ENCODE results near the gene ZFC3H1. TPM values are rescaled to one million over a fixed set of nuclear protein-coding genes. Genes with fewer than 3 reads are reported as not detected.

Gene ZFC3H1
- total and polyA plus RNA-seq, 9 of the 15 experiments (the other 6 are each of a cell fraction or from before 2014, with no cell fraction given), result 14.8 to 80.5 (median 22.1) TPM

- POLR2A ChIA-PET, result interaction anchor here (0.6 kb wide), 1 partner anchor 30 kb away, joined by 5 read pairs; no protein-coding TSS in a partner anchor
- CTCF ChIA-PET (ENCODE audit: low intra/inter-chr PET ratio), result no interaction called here
- H3K4me3 ChIP-seq, result no peak overlapping the region
- no peaks in the 10 kb centered on the region for H3K9me3 ChIP-seq (replicated peaks; ENCODE audit: control insufficient read depth, insufficient read depth, low read depth, low read length)
- no peaks in the 10 kb centered on the region for H3K9me1 ChIP-seq (ENCODE audit: control insufficient read depth, insufficient read depth, low read length)
- BruUV-seq (replicated peaks), result no TSS peak
- no peak overlapping the region for H3K27ac ChIP-seq (ENCODE audit: extremely low read depth, low read depth, low read length)
- intact Hi-C loops (cut with micrococcal nuclease), result loop anchor here (1.0 to 5.0 kb wide), 3 partner anchors 152 to 350 kb away; no protein-coding TSS in a partner anchor
- H3K4me1 ChIP-seq (replicated peaks in 1 of 2; ENCODE audit: control insufficient read depth in 2 of 2, insufficient read depth in 2 of 2, low read length in 2 of 2), result peaks cover 0 to 10% of the 10 kb centered on the region in 2 experiments; a peak in 4 of 5 replicates
- FAIRE-seq, result peak; percentile 56
- H3K4me2 ChIP-seq (ENCODE audit: insufficient read depth, low read length), result peak overlapping the region; percentile 15; the same call in 1 of the 2 replicates
- H4K20me1 ChIP-seq (replicated peaks; ENCODE audit: control insufficient read depth, insufficient read depth, low read length), result no peaks in the 10 kb centered on the region
- H3K36me3 ChIP-seq (ENCODE audit: control insufficient read depth, insufficient read depth, low read length), result no peaks in the 10 kb centered on the region
- H3K27me3 ChIP-seq (ENCODE audit: control insufficient read depth in 2 of 2, insufficient read depth in 2 of 2, low read length in 2 of 2), result no peaks in the 10 kb centered on the region
- ATAC-seq, result peak; percentile 95
- H3K9ac ChIP-seq (ENCODE audit: insufficient read depth in 1 of 2, low read depth in 2 of 2, low read length in 2 of 2), result no peak overlapping the region
- H2AFZ ChIP-seq (ENCODE audit: low read depth, low read length), result no peak overlapping the region; the same call in 1 of the 2 replicates
- no peaks in the 10 kb centered on the region for H3K79me2 ChIP-seq (ENCODE audit: control insufficient read depth, insufficient read depth, low read length)
- WGBS (ENCODE audit: insufficient coverage, low coverage, missing lambda C conversion rate), result 2% methylated on average over 3 of the region's 3 CpGs
- in situ Hi-C loops (cut with MboI), result no loop called here
- DNase-seq (ENCODE audit: extremely low read depth in 1 of 4, low spot score in 3 of 4), result peak; percentile 18 to 74 (median 31)
- TF ChIP-seq CBFA2T3 (IDR thresholded peaks at IDR 0.05) (peak; percentile 31; the same call in 1 of the 2 replicates), ZSCAN32 (CRISPR knock-in tag; IDR thresholded peaks at IDR 0.05) (no peak), ZNF445 (CRISPR knock-in tag; IDR thresholded peaks at IDR 0.05; ENCODE audit: low read depth) (no peak), HNRNPH1 (optimal IDR thresholded peaks at IDR 0.05; ENCODE audit: low read depth, low read length) (no peak), ILK (tag; IDR thresholded peaks at IDR 0.05; ENCODE audit: borderline replicate concordance, low read depth) (no peak), DEAF1 (CRISPR knock-in tag; IDR thresholded peaks at IDR 0.05) (peak; percentile 45), MXI1 (IDR thresholded peaks at IDR 0.05; ENCODE audit: low read depth, low read length) (no peak), CTCF (IDR thresholded peaks at IDR 0.05 in 2 of 3, conservative IDR thresholded peaks at IDR 0.05 in 1 of 3; ENCODE audit: insufficient read depth in 2 of 3, low read depth in 1 of 3, low read length in 3 of 3) (peak; percentile 39 to 50 (median 48); a peak in 5 of 6 replicates), ZBTB5 (IDR thresholded peaks at IDR 0.05) (no peak), MTA1 (IDR thresholded peaks at IDR 0.05; ENCODE audit: borderline replicate concordance) (no peak), ZNF668 (CRISPR knock-in tag; IDR thresholded peaks at IDR 0.05) (no peak), WHSC1 (IDR thresholded peaks at IDR 0.05; ENCODE audit: low read length) (no peak), ZNF511 (CRISPR knock-in tag; IDR thresholded peaks at IDR 0.05) (no peak), MYBL2 (IDR thresholded peaks at IDR 0.05; ENCODE audit: low read depth) (no peak), MYBL2 (CRISPR knock-in tag; IDR thresholded peaks at IDR 0.05; ENCODE audit: borderline replicate concordance) (no peak), NFE2L1 (tag; IDR thresholded peaks at IDR 0.05; ENCODE audit: borderline replicate concordance, low read depth) (no peak), STAT5A (IDR thresholded peaks at IDR 0.05; ENCODE audit: borderline replicate concordance, low read length) (no peak)
Measured at GRCh38 chr12:71567537-71567936, 96.1 kb downstream of the ZFC3H1 start.

All from K562 (cell line).